ENCODE data around the gene TRIM7. TPM values are rescaled to one million over a fixed set of nuclear protein-coding genes. Genes with fewer than 3 reads are reported as not detected.
A peak's percentile ranks its signal among the peaks of the same experiment; 100 is the strongest.

The TRIM7 gene
- total RNA-seq, 1 experiment from 2014 or later, result 30.2 TPM

GRCh38 chr5:181203093-181203711 lies 1.8 kb downstream of the TRIM7 start (continued):
- no peak for TF ChIP-seq ZBTB33 (IDR thresholded peaks at IDR 0.05; ENCODE audit: extremely low read depth, insufficient replicate concordance, low read length)
- no peak for TF ChIP-seq ZFX (IDR thresholded peaks at IDR 0.05)

GRCh38 chr5:181200816-181201215 lies 4.2 kb downstream of the TRIM7 start:
- no peaks in the 10 kb centered on the region for H4K20me1 ChIP-seq (ENCODE audit: insufficient read depth)
- H3K27ac ChIP-seq (ENCODE audit: low read depth, low read length), result no peak overlapping the region
- no peaks in the 10 kb centered on the region for H3K36me3 ChIP-seq (ENCODE audit: control insufficient read depth in 1 of 2, insufficient read depth in 2 of 2, low read length in 2 of 2)
- H3K9ac ChIP-seq (ENCODE audit: low read length), result no peak overlapping the region
- ATAC-seq (no peak), DNase-seq (ENCODE audit: low read depth, low spot score) (no peak)
- intact Hi-C loops (cut with micrococcal nuclease), result no loop called here
- RAD21 ChIA-PET (ENCODE audit: low non-redundant PET in 1 of 2, low total read pairs in 2 of 2, uncharacterized antibody in 2 of 2, unreplicated experiment in 2 of 2), result no interaction called here
- CTCF ChIA-PET, result no interaction called here
- no peak overlapping the region for H2AFZ ChIP-seq (ENCODE audit: low read depth, low read length, poor library complexity, severe bottlenecking)
- no peaks in the 10 kb centered on the region for H3K9me3 ChIP-seq (ENCODE audit: control insufficient read depth in 1 of 2, insufficient read depth in 1 of 2, low read depth in 1 of 2, low read length in 2 of 2)
- no peaks in the 10 kb centered on the region for H3K27me3 ChIP-seq (ENCODE audit: insufficient read depth, low read length)
- H3K9me2 ChIP-seq (ENCODE audit: insufficient read depth), result no peaks in the 10 kb centered on the region
- peaks cover 8 to 16% of the 10 kb centered on the region in 2 experiments for H3K4me1 ChIP-seq (ENCODE audit: control insufficient read depth in 1 of 2, insufficient read depth in 2 of 2, low read length in 2 of 2)
- H3K4me2 ChIP-seq (ENCODE audit: low read length), result no peak overlapping the region
- TF ChIP-seq JUND (IDR thresholded peaks at IDR 0.05) (no peak), ZNF274 (IDR thresholded peaks at IDR 0.05; ENCODE audit: low read depth, low read length) (no peak), ELF1 (IDR thresholded peaks at IDR 0.05; ENCODE audit: borderline replicate concordance, low read depth) (no peak), EGR1 (IDR thresholded peaks at IDR 0.05; ENCODE audit: low read depth) (no peak), ATF3 (IDR thresholded peaks at IDR 0.05) (no peak)
- no peaks in the 10 kb centered on the region; the same call in 1 of the 2 replicates for H3K79me2 ChIP-seq (ENCODE audit: insufficient read depth, low read length)
- TSS peak; percentile 6 for BruUV-seq (replicated peaks)
- POLR2A ChIA-PET, result no interaction called here
- no peak overlapping the region for H3K4me3 ChIP-seq (replicated peaks in 1 of 2; ENCODE audit: low read depth in 1 of 2, low read length in 2 of 2)

Data from HCT116 (cell line).